Erythroblast (primary cell): ENCODE data around the gene IL17RC.

Experiments used
- GATA1 ChIP-seq: IDR thresholded peaks from 2 replicates; pipeline ENCODE4 v1.6.1; 2011; ENCODE audit warnings: low read depth, mild to moderate bottlenecking, control low read depth, low read length, moderate library complexity
- POLR2A ChIP-seq: IDR thresholded peaks from 2 replicates; pipeline ENCODE4 v1.6.1; 2011; ENCODE audit warnings: mild to moderate bottlenecking, low read length

DNA sequence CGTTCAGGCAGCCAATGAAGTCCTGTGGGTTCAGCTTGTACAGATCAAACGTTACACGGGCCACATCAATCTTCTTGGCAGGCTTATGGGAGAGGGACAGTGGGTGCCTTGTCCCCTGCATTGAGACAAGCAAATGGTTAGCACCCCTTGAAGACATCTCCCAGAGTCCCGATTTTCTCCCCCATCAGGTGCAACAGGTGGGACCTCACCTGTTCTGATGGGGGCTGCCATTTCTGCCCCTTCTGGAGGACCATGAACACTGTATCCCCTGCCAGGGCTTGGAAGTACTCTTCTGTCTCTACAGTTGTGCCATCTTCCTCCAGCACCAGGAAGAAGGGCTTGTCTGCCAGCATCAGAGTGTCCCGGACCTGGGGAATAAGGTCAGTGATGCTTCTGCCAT, 46.9 kb upstream of the IL17RC start:
- TF ChIP-seq POLR2A (no peak), GATA1 (no peak)
